Uterus (tissue), 4 donors: ENCODE data around the gene CYP51A1. TPM values are rescaled to one million over a fixed set of nuclear protein-coding genes. Genes with fewer than 3 reads are reported as not detected.

Experiments
- DNase-seq, 2 donors: peaks; one replicate each; pipeline ENCODE4 v3.0.0-alpha.2; 2019 to 2020
- H3K27ac ChIP-seq, 2 donors: fragments of 200-600 bp; sonication (generic); 1 replicate in 1 of 2; 2 replicates in 1 of 2; pipeline ENCODE4 v1.5.1; 2016 to 2018
- H3K27me3 ChIP-seq, 2 donors: fragments of 200-600 bp; sonication (generic); one replicate each; pipeline ENCODE4 v1.5.1; 2018 to 2019; ENCODE audit warnings: control low read depth in 1 of 2
- H3K36me3 ChIP-seq, 2 donors: fragments of 200-600 bp; sonication (generic); one replicate each; pipeline ENCODE4 v1.5.1; 2019; ENCODE audit warnings: control low read depth in 1 of 2
- H3K4me1 ChIP-seq, 2 donors: fragments of 200-600 bp; sonication (generic); one replicate each; pipeline ENCODE4 v1.5.1; 2018 to 2019; ENCODE audit warnings: control low read depth in 1 of 2
- H3K4me3 ChIP-seq, 2 donors: fragments of 200-600 bp; sonication (generic); 1 replicate in 1 of 2; 2 replicates in 1 of 2; pipeline ENCODE4 v1.5.1; 2018 to 2019; ENCODE audit warnings: mild to moderate bottlenecking in 1 of 2
- H3K9me3 ChIP-seq, 2 donors: fragments of 200-600 bp; sonication (generic); one replicate each; pipeline ENCODE4 v1.5.1; 2019; ENCODE audit warnings: control low read depth in 1 of 2
- CTCF ChIP-seq, 4 experiments: fragments of 200-600 bp in 2 of 4; fragments of 450-650 bp in 2 of 4; sonication (generic) in 2 of 4; IDR thresholded peaks; one replicate each; pipeline ENCODE4 v1.5.1; 2016 to 2019; ENCODE audit warnings: antibody characterized with exemption in 4 of 4, mild to moderate bottlenecking in 2 of 4, moderate library complexity in 1 of 4
- POLR2A ChIP-seq, 2 donors: fragments of 450-650 bp; IDR thresholded peaks; one replicate each; pipeline ENCODE4 v1.6.1; 2016; ENCODE audit warnings: antibody characterized with exemption in 2 of 2, mild to moderate bottlenecking in 1 of 2, moderate library complexity in 1 of 2
- intact Hi-C: fragments of 100-400 bp; cut with DNase I; formaldehyde crosslinking; loops from one replicate; pipeline ENCODE4 v1.15.1; 2023; ENCODE audit warnings: low total_unique reads
- total RNA-seq, 4 donors: library from RNA; depleted of rRNA in 3 of 4; stranded (reverse); fragments of >200 nt in 3 of 4; gene quantifications; one replicate each; pipeline versions ENCODE4 v1.1.0 to v1.2.4, GENCODE V29; 2014 to 2023
- donor health status: DM: yes; HTN: yes; CAD: no.

Gene CYP51A1
- total RNA-seq, 4 donors from 2014 or later = 7.2 to 121 (median 38.3) TPM

GRCh38 chr7:92075455-92076158 lies 58.7 kb downstream of the CYP51A1 start:
- no peaks in the 10 kb centered on the region for H3K9me3 ChIP-seq
- H3K27ac ChIP-seq = no peak overlapping the region
- TF ChIP-seq CTCF (IDR thresholded peaks at IDR 0.05) = no peak
- no peak for TF ChIP-seq POLR2A (IDR thresholded peaks at IDR 0.05)
- DNase-seq = no peak
- no peak overlapping the region for H3K4me3 ChIP-seq
- H3K4me1 ChIP-seq = no peaks in the 10 kb centered on the region
- H3K36me3 ChIP-seq = no peaks in the 10 kb centered on the region
- intact Hi-C loops = no loop called here
- no peaks in the 10 kb centered on the region for H3K27me3 ChIP-seq

GRCh38 chr7:92072708-92073107 lies 61.6 kb downstream of the CYP51A1 start:
- intact Hi-C loops = no loop called here

GRCh38 chr7:92072121-92072520 lies 62.2 kb downstream of the CYP51A1 start:
- no peaks in the 10 kb centered on the region for H3K4me1 ChIP-seq
- H3K36me3 ChIP-seq = no peaks in the 10 kb centered on the region
- no peak overlapping the region for H3K4me3 ChIP-seq
- H3K27me3 ChIP-seq = no peaks in the 10 kb centered on the region
- H3K27ac ChIP-seq = no peak overlapping the region
- DNase-seq = no peak
- no peaks in the 10 kb centered on the region for H3K9me3 ChIP-seq
- intact Hi-C loops = no loop called here
- TF ChIP-seq CTCF (IDR thresholded peaks at IDR 0.05) = no peak
- TF ChIP-seq POLR2A (IDR thresholded peaks at IDR 0.05) = no peak

More at GRCh38 chr7:92072708-92073107, 61.6 kb downstream of the CYP51A1 start:
- Histone ChIP-seq H3K27ac (no peak overlapping the region), H3K4me3 (no peak overlapping the region), H3K4me1 (no peaks in the 10 kb centered on the region), H3K9me3 (no peaks in the 10 kb centered on the region), H3K36me3 (no peaks in the 10 kb centered on the region), H3K27me3 (no peaks in the 10 kb centered on the region)
- no peak for DNase-seq
- no peak for TF ChIP-seq POLR2A (IDR thresholded peaks at IDR 0.05)
- no peak for TF ChIP-seq CTCF (IDR thresholded peaks at IDR 0.05)

GRCh38 chr7:92071032-92071431 lies 63.2 kb downstream of the CYP51A1 start:
- TF ChIP-seq POLR2A (IDR thresholded peaks at IDR 0.05) (no peak), CTCF (IDR thresholded peaks at IDR 0.05) (no peak)
- intact Hi-C loops = no loop called here
- Histone ChIP-seq H3K4me1 (no peaks in the 10 kb centered on the region), H3K36me3 (no peaks in the 10 kb centered on the region), H3K27me3 (no peaks in the 10 kb centered on the region), H3K27ac (no peak overlapping the region), H3K9me3 (no peaks in the 10 kb centered on the region), H3K4me3 (no peak overlapping the region)
- DNase-seq = no peak

GRCh38 chr7:92064438-92065029 lies 69.7 kb downstream of the CYP51A1 start:
- no peaks in the 10 kb centered on the region for H3K36me3 ChIP-seq
- no peak overlapping the region for H3K27ac ChIP-seq
- no peaks in the 10 kb centered on the region for H3K27me3 ChIP-seq
- TF ChIP-seq POLR2A (IDR thresholded peaks at IDR 0.05) = no peak
- no peak for TF ChIP-seq CTCF (IDR thresholded peaks at IDR 0.05)
- no peak overlapping the region for H3K4me3 ChIP-seq
- no peak for DNase-seq
- no peaks in the 10 kb centered on the region for H3K4me1 ChIP-seq
- intact Hi-C loops = no loop called here
- H3K9me3 ChIP-seq = no peaks in the 10 kb centered on the region
